Measurements from ENCODE around the gene SYT1.

DNA sequence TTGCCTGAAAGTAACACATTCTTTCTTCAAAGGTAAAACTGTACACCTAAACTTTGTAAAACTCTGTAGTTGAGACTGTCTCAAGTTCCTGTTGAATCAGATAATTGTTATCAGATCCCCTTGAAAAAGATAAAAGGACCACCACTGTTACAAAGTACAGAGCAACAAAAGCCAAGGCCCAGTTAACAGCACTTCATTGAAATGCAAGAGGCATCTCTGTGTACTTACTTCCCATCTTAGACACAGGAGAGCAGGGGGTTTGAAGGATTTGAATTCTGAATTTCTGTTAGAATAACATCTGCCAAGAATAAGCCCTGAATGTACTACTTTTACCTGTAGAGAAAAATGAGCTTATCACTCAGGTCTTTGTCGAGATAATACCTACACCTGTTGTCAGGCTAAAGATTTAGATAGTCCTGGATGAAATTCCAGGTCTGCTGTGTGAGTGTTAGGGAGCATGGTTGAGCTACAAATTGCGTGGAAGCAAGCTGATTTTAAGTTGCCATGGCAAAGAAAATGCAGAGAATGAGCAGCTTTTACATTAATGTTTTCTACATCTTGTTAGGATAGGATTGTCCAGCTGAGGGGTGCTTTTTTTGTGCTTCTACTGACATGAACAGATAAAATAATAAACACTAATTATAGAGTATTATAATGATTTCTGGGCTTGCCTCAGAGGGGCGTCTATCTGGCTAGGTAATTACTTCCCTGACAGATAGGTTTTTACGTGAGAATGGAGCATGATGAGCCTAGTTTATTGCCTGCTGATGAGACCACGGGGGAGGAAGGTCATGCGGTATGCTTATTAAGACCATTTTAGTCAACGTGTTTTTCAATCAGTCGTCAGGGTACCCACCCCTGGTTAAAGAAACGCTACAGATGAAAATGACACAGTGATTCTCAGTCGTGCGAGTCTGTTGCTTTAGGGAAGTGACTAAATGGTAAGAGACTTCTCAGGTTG is 517.0 kb downstream of the SYT1 start:
- no peak for TF ChIP-seq MYC (IDR thresholded peaks at IDR 0.05; ENCODE audit: low read depth, low read length)
- TF ChIP-seq CTCF (IDR thresholded peaks at IDR 0.05; ENCODE audit: low read depth, low read length), result no peak
